ENCODE data around the gene CNTN4.

Gene CNTN4

DNA sequence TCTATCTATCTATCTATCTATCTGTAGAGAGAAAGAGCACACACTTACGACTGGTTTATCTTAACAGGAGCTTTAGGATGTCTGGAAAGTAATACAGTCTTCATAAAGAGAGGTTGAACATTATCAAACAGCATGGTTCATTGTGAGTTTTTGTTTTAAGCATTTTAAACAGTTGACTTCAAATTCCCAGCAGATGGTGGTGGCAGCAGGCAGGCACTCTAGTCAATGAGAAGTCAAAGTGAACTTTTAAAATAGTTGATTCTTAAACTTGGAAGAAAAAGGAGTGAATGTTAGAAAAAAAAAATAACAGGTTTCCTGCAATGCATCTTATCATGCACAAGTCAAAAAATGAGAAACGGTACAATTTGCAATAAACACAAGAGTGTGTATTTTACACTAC is 578.8 kb downstream of the CNTN4 start:
- DNase-seq (ENCODE audit: low read depth in 2 of 3, low spot score in 1 of 3), result no peak

DNA sequence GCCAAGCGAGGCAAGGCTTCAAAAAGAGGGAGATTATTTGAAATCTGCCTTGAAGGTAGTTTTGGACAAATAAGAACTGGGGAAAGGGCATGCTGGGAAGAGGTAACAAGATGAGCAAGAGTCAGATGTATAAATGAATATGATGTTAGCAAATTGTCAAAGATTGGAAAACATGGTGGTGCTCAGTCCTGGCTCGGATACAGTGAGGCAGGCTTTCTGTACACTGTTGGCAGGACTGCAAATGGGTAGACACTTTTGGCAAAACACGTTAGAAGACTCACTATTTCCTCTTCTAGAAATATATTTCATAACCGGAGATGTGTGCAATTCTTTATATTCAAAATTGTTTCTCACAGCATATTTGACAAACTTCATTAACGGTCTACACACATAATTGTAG is 581.6 kb downstream of the CNTN4 start:
- DNase-seq (ENCODE audit: low read depth in 2 of 3, low spot score in 1 of 3), result no peak

DNA sequence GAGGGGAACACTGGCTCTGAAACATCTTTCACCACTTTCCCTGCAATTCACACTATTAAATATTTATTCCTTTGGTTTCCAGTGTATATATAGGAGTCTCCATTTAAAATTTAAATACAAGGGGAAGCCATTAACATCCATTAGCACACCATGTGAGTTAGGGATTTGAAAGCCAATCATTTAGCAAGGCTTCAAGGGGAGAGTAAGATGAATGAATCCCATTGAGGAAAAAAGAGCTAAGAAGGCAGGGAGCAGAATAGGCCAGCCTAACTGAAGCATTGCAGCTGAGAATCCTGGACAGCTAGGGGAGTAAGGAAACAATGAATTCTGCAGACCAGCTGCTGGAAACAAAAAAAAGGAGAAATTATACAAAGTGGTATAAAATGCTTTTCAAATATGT is 585.4 kb downstream of the CNTN4 start:
- no peak for DNase-seq (ENCODE audit: low read depth in 2 of 3, low spot score in 1 of 3)

DNA sequence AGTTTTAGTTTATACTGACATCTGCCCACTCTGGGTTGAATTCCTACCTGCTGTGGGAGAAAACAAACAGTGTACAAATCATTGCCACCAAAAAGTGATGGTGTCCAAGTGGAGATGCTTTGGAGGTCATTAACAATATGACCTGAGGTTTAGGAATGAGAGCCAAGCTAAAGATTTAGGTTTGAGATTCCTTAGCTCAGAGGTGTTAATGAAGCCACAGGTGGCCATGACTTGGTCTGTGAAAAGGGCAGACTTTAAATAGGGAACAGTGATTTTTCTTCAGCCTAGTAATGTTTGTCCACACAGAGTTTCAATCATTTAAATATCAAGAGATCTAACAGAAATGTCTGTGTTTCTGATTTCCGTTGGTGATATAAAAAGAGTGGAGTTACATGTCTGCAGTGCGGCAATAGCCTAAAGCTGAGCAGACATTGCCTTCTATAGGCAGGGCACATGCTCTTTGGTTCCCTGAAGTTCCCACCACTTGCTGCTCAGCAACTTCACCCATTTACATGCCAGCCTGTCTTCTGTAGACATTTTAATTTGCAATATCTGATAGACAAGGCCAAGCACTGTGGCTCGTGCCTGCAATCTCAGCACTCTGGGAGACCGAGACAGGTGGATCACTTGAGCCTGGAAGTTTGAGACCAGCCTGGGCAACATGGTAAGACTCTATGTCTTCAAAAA is 588.3 kb downstream of the CNTN4 start:
- no peak for DNase-seq (ENCODE audit: low read depth in 2 of 3, low spot score in 1 of 3)

DNA sequence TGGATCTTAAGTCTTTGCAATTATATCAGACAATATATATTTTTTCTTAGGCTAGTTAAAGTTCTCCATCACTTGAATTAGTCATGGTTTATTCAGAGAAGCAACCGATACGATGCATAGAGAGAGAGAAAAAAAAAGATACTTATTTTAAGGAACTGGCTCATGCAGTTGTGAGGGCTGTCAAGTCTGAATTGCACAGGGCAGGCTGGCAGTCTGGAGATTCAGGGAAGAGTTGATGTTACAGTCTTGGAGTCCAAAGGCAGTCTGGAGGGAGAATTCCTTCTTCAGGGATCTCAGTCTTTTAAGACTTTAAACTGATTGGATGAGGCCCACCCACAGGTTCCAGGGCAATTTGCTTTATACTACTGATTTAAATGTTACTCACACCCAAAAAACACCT is 598.9 kb downstream of the CNTN4 start:
- no peak for DNase-seq (ENCODE audit: low read depth in 2 of 3, low spot score in 1 of 3)

DNA sequence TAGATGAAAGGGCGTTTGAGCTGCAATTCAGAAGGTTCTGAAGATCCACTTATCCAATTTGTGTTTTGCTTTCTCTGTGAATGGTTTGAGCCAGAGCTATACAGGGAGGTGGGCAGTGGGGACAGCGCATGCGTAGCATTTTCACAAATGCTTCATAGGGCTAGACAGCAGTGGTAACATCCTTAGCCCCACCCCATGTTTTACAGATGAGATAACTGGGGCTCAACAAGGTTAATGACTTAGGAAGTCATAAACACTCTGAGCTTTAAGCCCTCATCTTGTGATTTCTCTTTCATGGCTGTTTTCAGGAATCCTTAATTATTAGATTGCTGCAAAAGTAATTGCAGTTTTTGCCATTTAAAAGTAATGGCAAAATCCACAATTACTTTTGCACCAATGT is 602.8 kb downstream of the CNTN4 start:
- DNase-seq (ENCODE audit: low read depth in 2 of 3, low spot score in 1 of 3), result no peak

DNA sequence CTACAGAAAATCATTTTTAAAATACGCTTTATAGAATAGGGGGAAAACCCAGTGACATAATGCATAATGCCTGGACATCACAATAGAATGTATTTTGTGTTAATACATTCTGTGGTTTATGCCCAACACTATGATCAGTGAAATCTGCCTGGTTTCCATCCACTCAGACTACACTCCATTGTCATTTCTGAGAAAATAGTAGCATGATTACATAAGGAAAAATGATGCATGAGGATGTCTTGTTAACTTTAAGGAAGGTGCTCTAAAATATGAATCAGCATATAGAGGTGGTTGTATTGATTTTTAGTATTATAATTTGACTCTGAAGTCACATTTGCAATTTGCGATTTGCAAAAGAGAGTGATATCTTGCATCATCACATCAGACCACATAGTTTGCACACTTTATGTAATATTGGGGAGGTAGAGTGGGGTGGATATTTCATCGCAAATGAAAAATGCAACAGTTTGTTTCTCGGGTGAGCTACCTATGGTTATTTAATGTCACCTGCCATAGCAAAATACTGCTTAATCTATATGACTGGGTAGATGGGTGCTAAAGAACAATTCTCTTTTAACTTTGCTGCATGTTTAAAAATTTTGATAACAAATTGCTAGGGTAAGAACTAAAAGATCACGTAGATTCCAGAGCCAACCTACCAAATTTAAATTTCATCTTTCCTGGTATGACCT is 607.6 kb downstream of the CNTN4 start:
- no peak for DNase-seq (ENCODE audit: low read depth in 2 of 3, low spot score in 1 of 3)

DNA sequence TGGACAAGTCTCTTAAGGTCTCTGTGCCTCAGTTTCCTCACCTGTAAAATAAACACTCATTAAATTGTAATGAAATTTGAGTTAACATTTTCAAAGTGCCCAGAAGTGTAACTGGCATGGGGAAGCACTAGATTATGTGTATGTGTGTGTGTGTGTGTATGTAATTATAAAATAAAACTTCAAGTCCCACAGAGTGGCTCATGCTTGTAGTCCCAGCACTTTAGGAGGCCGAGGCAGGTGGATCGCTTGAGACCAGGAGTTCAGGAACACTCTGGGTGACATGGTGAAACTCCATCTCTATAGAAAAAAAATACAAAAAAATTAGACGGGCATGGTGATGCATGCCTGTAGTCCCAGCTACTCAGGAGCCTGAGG is 608.2 kb downstream of the CNTN4 start:
- DNase-seq (ENCODE audit: low read depth in 2 of 3, low spot score in 1 of 3), result no peak

DNA sequence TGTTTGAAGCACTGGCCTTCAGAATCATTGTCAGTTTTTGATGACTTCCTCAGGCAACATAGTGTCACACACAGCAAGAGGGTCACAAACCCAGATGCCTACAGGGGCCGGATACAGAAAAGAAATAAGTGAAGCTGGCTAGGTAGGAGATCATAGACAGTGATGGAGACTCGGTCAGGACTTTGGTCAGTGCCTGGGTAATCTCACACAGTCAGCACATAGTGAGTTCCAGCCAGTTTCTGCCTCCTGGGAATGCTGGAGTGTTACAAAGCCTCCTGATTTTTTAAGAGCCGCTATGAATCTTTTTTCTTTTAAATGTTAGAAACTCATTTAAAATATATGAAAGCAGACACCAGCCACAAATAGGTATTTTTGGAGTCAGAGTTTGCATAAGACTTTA is 612.4 kb downstream of the CNTN4 start:
- no peak for DNase-seq (ENCODE audit: low read depth in 2 of 3, low spot score in 1 of 3)

DNA sequence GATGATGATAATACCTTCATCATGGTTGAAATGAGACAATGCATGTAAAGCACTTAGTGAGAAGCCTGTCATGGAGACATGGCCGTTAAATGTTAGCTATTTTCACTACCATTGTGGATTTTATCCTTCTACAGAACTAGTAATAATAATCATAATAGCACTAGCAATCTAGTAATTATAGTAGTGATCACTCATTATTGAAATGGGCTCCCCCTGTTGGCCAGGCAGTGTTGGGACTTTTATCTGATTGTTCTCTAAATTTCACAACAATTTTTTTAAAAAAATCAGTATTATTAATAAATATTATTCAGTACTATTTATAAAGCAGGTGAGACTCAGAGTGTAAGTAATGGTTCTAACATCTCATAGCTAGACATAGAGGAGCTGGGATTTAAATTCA is 615.3 kb downstream of the CNTN4 start:
- DNase-seq (ENCODE audit: low read depth in 2 of 3, low spot score in 1 of 3), result peak in 1 of 3 donors; percentile 3

DNA sequence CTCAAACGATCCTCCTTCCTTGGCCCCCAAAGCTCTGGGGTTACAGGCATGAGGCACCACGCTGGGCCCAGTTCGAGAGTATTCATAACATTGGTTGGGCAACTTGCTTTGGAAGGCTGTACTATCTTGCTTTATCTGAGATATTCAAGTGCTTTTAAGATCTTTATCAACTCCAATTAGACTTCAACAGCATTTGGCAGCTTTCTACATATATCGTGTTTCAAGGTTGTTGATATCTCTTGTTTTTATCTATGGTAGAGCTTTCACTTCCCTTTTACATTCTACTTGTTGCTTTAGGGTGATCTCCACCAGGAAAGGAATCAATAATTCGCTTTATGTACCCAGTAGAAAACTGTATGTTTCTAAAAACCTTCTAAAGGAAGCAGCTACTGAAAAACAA is 616.2 kb downstream of the CNTN4 start:
- no peak for DNase-seq (ENCODE audit: low read depth in 2 of 3, low spot score in 1 of 3)

DNA sequence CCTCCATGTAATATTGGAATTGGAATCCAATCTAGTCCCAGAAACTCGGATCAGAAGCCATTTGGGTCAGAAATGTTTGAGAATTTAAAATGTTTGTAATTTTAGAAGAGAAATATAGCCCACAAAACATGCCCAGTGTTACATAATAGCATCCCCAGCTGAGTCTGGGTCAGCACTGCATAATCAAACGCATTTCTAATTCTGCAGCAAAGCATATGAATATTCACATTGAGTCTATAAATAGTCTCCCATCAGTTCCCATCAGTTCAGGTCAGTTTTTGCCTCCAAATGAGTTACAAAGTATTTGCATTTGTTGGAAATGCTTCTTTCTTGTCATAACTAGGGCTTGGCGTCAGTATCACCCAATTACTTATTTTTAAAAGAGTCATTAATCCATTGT is 628.4 kb downstream of the CNTN4 start:
- DNase-seq (ENCODE audit: low read depth in 2 of 3, low spot score in 1 of 3), result no peak

DNA sequence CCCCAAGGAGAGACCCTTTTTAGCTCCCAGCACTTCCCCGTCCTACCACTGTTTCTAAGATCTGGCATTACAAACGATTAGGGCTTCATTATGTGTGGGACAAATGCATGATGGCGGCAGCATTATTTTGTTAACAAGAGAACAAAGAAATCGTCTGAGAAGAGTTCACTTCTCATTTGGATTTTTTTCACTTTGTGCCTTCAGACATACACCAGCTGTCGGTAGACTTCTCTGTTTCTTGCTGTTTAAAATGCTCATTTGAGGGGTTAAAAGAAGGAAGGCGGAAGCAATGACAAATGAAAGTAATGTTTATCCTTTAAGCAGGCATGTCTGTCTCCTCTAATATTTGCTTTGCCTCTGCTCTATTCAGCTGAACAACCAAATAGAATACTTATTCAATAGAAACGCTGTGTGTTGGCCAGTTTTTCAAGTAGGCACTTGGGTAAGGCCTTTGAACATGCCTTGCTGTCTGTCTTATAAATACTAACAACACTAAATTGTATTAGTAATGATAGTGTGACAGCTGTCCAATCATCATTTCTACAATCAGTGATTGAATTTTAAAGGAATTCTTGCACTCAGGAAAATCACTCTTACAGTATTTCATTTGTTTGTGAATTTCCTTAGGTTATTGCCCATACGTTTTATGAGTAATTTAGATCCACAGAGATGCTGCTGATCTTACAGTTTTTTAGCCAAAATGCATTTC is 629.1 kb downstream of the CNTN4 start:
- DNase-seq (ENCODE audit: low read depth in 2 of 3, low spot score in 1 of 3), result no peak

DNA sequence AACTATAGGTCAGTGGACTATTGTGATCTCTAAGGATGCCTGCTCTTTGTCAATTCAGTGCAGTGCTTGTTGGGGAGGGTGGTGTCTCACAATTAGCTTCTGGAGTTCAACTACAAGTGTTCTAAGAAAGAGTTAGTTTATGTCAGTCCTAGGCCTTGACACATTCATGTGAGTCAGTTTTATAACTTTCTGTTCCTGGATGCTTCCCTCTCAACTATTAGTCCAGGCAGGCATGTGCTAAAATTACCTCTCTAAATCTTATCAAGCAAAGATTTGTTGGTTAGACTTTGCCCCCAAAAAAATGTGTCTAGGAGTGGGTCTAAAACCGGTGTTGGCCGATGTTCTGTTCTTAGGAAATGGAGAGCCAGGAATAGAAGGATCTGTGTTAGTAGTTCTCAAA is 633.2 kb downstream of the CNTN4 start:
- no peak for DNase-seq (ENCODE audit: low read depth in 2 of 3, low spot score in 1 of 3)

DNA sequence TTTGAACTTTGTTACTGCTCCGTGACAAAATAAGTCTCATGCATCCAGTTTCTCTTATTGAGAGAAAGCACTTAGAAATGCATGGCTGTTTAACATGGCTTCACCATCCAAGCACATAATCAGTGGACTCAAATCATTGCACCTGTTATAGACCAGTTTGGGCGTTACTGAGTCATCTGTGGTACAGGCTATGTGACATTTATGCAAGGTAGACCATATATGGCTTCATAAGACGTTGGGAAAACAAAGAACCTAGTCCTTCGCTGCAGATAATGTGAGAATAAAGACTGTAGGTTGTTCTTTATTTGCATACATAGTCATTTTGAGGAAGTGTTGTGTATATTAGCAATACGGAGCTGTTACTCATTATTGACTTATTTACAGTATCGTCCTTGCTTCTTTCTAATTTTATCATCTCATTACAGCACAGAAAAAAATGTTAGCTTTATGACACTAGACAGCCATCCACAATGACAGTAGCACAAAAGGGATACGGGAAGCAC is 636.8 kb downstream of the CNTN4 start:
- no peak for DNase-seq (ENCODE audit: low read depth in 2 of 3, low spot score in 1 of 3)

DNA sequence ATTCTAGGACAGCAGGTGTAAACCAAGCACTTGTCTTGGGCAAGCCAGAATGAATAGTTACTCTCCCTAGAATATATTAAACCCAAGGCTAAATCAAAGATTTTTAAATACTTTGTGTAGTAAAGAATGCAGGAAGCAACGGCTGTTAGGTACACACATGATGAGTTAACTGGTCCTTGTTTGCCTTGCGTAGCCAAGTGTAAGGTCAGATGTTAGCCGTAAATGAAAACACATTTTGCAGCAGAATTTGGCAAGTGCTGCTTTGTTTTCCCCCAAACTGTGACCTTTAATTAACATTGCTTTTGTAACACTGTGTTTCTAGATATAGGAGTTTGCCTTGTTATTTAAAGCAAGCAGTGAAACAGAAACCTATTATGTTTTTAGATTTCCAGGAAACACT is 642.9 kb downstream of the CNTN4 start:
- no peak for DNase-seq (ENCODE audit: low read depth in 2 of 3, low spot score in 1 of 3)

DNA sequence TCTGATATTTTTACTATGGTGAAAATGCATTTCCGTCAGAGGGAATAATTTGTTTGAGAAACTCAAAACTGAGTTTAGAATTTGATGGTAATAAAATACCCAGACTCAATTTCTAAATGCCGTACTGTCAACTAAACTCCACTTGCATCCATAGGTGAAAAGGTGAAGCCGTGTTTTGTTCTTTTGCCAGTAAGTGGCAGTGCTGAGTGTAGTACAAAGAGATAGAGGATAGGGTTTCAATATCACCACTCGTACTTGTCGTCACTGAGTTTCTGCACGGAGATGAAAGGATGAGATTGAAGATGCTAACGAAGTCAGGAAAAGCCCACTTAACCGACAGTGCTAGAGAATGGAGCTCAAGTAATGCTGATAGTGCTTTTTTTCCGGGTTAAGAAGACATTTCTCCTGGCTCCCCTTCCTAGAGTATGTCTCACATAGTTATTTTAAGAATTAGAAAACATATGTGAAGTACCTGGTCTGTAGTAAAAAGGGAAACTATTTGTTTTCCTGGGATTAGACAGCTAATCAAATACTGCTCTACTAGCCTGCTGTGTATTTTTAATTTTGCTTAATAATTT is 666.4 kb downstream of the CNTN4 start:
- peak in 1 of 3 donors; percentile 1 for DNase-seq (ENCODE audit: low read depth in 2 of 3, low spot score in 1 of 3)

DNA sequence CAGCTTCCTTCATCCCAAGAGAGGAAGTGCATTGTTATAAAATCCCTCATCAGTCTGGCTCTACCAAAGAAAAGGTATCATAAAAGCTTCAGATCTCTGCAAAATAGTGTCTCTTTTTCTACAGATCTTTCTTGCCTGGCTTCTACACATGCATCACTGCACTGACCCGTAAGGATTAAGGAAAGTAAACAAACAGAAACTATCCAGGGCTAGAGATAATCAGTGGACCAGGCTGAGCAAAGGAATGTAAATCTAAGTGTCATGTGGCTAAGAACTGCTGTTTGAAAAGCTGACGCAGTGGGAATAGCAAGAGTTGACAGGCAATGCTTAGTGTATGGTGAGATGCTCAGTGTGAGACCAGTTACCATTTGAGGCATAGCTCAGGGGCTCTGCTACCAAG is 671.8 kb downstream of the CNTN4 start:
- no peak for DNase-seq (ENCODE audit: low read depth in 2 of 3, low spot score in 1 of 3)

DNA sequence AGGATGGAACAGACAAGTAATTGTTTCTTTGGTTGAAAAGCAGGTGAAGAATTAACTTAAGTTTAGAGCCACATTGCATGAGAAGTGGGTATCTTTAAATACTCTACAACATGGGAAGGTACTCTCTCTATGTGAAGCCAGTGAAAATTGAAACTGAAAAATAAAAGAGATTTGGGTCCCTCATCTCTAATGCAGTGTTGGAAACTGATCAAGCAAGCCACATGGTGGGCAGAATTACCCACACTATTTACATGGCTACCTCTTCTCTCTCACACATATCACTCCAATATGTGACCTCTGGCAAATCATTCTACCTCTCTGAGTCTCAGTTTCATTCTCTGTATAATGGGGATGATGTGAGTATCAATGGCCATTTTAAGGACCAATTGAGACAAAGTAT is 672.5 kb downstream of the CNTN4 start:
- DNase-seq (ENCODE audit: low read depth in 2 of 3, low spot score in 1 of 3), result no peak

DNA sequence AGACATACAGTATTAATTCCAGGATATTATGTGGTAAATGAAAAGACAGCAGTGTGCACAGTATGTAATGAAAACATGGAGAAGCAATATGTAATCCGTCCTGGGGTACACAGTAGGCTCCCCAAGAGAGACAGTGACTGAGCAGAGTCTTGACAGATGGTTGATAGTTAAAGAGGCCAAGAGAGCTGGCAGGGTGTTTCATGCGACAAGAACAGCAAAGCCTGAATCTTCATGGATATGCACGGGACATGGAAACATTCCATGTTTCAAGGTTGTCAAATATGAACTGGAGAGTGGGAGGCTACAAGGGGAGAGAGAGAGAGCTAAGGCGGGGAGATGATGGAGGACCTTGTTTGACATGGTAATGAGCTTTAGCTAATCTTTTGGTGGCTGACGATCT is 673.1 kb downstream of the CNTN4 start:
- no peak for DNase-seq (ENCODE audit: low read depth in 2 of 3, low spot score in 1 of 3)

DNA sequence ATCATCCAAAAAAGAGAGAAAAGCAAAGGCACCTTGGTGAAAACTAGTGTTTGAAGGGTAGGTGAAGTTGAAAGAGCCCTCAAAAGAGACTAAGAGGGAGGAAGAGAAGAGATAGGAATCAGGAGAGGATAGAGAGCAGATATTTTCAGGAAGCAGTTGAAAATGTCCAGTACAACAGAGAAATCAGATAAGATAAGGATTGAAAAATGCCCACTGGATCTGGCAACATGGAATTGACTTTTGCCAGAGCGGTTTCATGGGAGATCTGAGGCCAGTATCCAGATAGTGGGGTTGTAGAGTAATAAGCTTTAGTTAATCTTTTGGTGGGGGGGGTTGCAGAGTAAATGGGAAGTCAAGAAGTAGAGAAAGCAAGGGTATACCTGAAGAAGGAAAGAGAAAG is 674.1 kb downstream of the CNTN4 start:
- DNase-seq (ENCODE audit: low read depth in 2 of 3, low spot score in 1 of 3), result no peak

Measured in stimulated activated CD4-positive, alpha-beta T cell treated with anti-CD3 and anti-CD28 coated beads, Interleukin-12 subunit alpha, Interleukin-12 subunit beta, amount 100 ng/mL, for 48 hours (primary cell).